ENCODE data around the gene PRPF40B. TPM values are rescaled to one million over a fixed set of nuclear protein-coding genes. Genes with fewer than 3 reads are reported as not detected.

The PRPF40B gene
- total and polyA plus RNA-seq, 8 donors = 6.6 to 39.7 (median 13.3) TPM

- intact Hi-C loops (cut with DNase I; ENCODE audit: low total_unique reads) = no loop called here
- H3K4me1 ChIP-seq = peaks cover 0 to 16% (median 11%) of the 10 kb centered on the region in 4 donors
- H3K9me3 ChIP-seq = no peaks in the 10 kb centered on the region
- H3K27ac ChIP-seq = peak overlapping the region in 1 of 5 donors; percentile 8
- H3K36me3 ChIP-seq = peaks cover 0 to 17% (median 11%) of the 10 kb centered on the region in 4 donors
- H3K4me3 ChIP-seq = no peak overlapping the region
- TF ChIP-seq CTCF (IDR thresholded peaks at IDR 0.05) (no peak), POLR2A (IDR thresholded peaks at IDR 0.05) (no peak), EP300 (IDR thresholded peaks at IDR 0.05) (no peak), POLR2AphosphoS5 (IDR thresholded peaks at IDR 0.05) (no peak)
- no peak for DNase-seq
- no peaks in the 10 kb centered on the region for H3K27me3 ChIP-seq
- 72 to 87% (median 84%) methylated on average over 3 of the region's 3 CpGs for WGBS, 5 donors
Observed at GRCh38 chr12:49627752-49628360, 4.5 kb downstream of the PRPF40B start.

- H3K4me1 ChIP-seq = peaks cover 0 to 7% (median 2%) of the 10 kb centered on the region in 4 donors
- no peak for DNase-seq
- peaks cover 0 to 47% (median 40%) of the 10 kb centered on the region in 4 donors for H3K36me3 ChIP-seq
- no peaks in the 10 kb centered on the region for H3K27me3 ChIP-seq
- intact Hi-C loops (cut with DNase I; ENCODE audit: low total_unique reads) = no loop called here
- no peak overlapping the region for H3K4me3 ChIP-seq
- no peak for TF ChIP-seq POLR2AphosphoS5 (IDR thresholded peaks at IDR 0.05)
- TF ChIP-seq POLR2A (IDR thresholded peaks at IDR 0.05) = no peak
- TF ChIP-seq CTCF (IDR thresholded peaks at IDR 0.05) = no peak
- TF ChIP-seq EP300 (IDR thresholded peaks at IDR 0.05) = no peak
- H3K9me3 ChIP-seq = no peaks in the 10 kb centered on the region
- H3K27ac ChIP-seq = no peak overlapping the region
- WGBS, 5 donors = 86 to 97% (median 90%) methylated on average over 5 to 6 of the region's 6 CpGs
Observed at GRCh38 chr12:49631336-49631907, 8.1 kb downstream of the PRPF40B start.

GRCh38 chr12:49632401-49632800, 9.0 kb downstream of the PRPF40B start:
- intact Hi-C loops (cut with DNase I; ENCODE audit: low total_unique reads) = no loop called here
- peaks cover 0 to 48% (median 40%) of the 10 kb centered on the region in 4 donors for H3K36me3 ChIP-seq
- no peaks in the 10 kb centered on the region for H3K27me3 ChIP-seq
- DNase-seq = no peak
- no peaks in the 10 kb centered on the region for H3K9me3 ChIP-seq
- TF ChIP-seq POLR2AphosphoS5 (IDR thresholded peaks at IDR 0.05) (no peak), POLR2A (IDR thresholded peaks at IDR 0.05) (no peak), EP300 (IDR thresholded peaks at IDR 0.05) (no peak), CTCF (IDR thresholded peaks at IDR 0.05) (no peak)
- WGBS, 5 donors = 89 to 96% (median 95%) methylated on average over 2 to 9 of the region's 9 CpGs
- H3K27ac ChIP-seq = no peak overlapping the region
- no peak overlapping the region for H3K4me3 ChIP-seq
- peaks cover 0 to 16% (median 11%) of the 10 kb centered on the region in 4 donors for H3K4me1 ChIP-seq

GRCh38 chr12:49632986-49633702, 9.8 kb downstream of the PRPF40B start:
- intact Hi-C loops (cut with DNase I; ENCODE audit: low total_unique reads) = no loop called here
- Histone ChIP-seq H3K9me3 (no peaks in the 10 kb centered on the region), H3K4me1 (peaks cover 0 to 20% (median 13%) of the 10 kb centered on the region in 4 donors), H3K4me3 (no peak overlapping the region), H3K36me3 (peaks cover 0 to 55% (median 47%) of the 10 kb centered on the region in 4 donors), H3K27me3 (no peaks in the 10 kb centered on the region), H3K27ac (no peak overlapping the region)
- TF ChIP-seq CTCF (IDR thresholded peaks at IDR 0.05) (no peak), POLR2AphosphoS5 (IDR thresholded peaks at IDR 0.05) (no peak), POLR2A (IDR thresholded peaks at IDR 0.05) (no peak), EP300 (IDR thresholded peaks at IDR 0.05) (no peak)
- WGBS, 5 donors = 89 to 97% (median 94%) methylated on average over 8 of the region's 8 CpGs
- no peak for DNase-seq
